HCT116 (cell line): ENCODE data around the gene LRFN3. TPM values are rescaled to one million over a fixed set of nuclear protein-coding genes. Genes with fewer than 3 reads are reported as not detected.

Experiments used
- ATAC-seq: fragments of 200-7000 bp; cut with Tn5 transposase; 2 replicates; pipeline ENCODE4 v1.9.1; 2020; ENCODE audit warnings: mild to moderate bottlenecking, moderate library complexity
- BruUV-seq: library from RNA; stranded (reverse); fragments of 400-500 nt; replicated peaks from 2 replicates; lab custom pipeline; 2021; lab: Mats Ljungman, UMichigan
- CTCF ChIA-PET: fragments of 300-600 bp; sonication (Branson Sonifier 250); formaldehyde crosslinking; loops from one replicate; lab custom pipeline; 2021; ENCODE audit warnings: antibody characterized with exemption; lab: Charles Lee
- POLR2A ChIA-PET: fragments of 300-600, 350-600 bp; sonication (Branson Sonifier 250); formaldehyde crosslinking; loops from one replicate; lab custom pipeline; 2021; ENCODE audit warnings: antibody characterized with exemption; lab: Charles Lee
- RAD21 ChIA-PET, 2 experiments: fragments of 300-600 bp; sonication (Branson Sonifier 250); formaldehyde crosslinking; loops; one replicate each; lab custom pipeline; 2023; ENCODE audit warnings: low total read pairs in 2 of 2; ENCODE audit not compliant: uncharacterized antibody in 2 of 2, unreplicated experiment in 2 of 2, low non-redundant PET in 1 of 2; lab: Charles Lee
- DNase-seq: peaks from one replicate; pipeline ENCODE4 v3.0.0-alpha.2; 2010; ENCODE audit warnings: low read depth, low spot score
- H2AFZ ChIP-seq: fragments of 200-600 bp; shearing (Covaris generic), sonication (generic); 2 replicates; pipeline ENCODE4 v1.6.1; 2017; ENCODE audit warnings: low read depth, mixed run types, mixed read lengths, antibody characterized with exemption, low read length; ENCODE audit not compliant: poor library complexity, severe bottlenecking
- H3K27ac ChIP-seq: 2 replicates; pipeline ENCODE4 v1.5.1; 2012; ENCODE audit warnings: low read depth, low read length
- H3K27me3 ChIP-seq: fragments of 200-600 bp; sonication (generic); 2 replicates; pipeline ENCODE4 v1.6.1; 2016; ENCODE audit warnings: mixed run types, low read length, mixed read lengths; ENCODE audit not compliant: insufficient read depth
- H3K36me3 ChIP-seq, 2 experiments: fragments of 200-500 bp in 1 of 2; fragments of 200-600 bp in 1 of 2; sonication (Bioruptor generic) in 1 of 2; sonication (generic) in 1 of 2; 2 replicates each; pipeline versions ENCODE4 v1.5.1 to v1.6.1; 2014 to 2016; ENCODE audit warnings: low read length in 2 of 2, inconsistent platforms in 1 of 2, mixed read lengths in 1 of 2, mixed run types in 1 of 2; ENCODE audit not compliant: insufficient read depth in 2 of 2, control insufficient read depth in 1 of 2
- H3K4me1 ChIP-seq, 2 experiments: fragments of 200-600 bp in 1 of 2; sonication (generic) in 1 of 2; 2 replicates each; pipeline versions ENCODE4 v1.5.1 to v1.6.1; 2012 to 2017; ENCODE audit warnings: low read length in 2 of 2, inconsistent platforms in 1 of 2, mild to moderate bottlenecking in 1 of 2, mixed read lengths in 1 of 2, mixed run types in 1 of 2, moderate library complexity in 1 of 2; ENCODE audit not compliant: insufficient read depth in 2 of 2, control insufficient read depth in 1 of 2
- H3K4me2 ChIP-seq: fragments of 200-600 bp; sonication (generic); 2 replicates; pipeline ENCODE4 v1.6.1; 2017; ENCODE audit warnings: mixed run types, low read length, mixed read lengths
- H3K4me3 ChIP-seq, 2 experiments: fragments of 200-600 bp in 1 of 2; sonication (generic) in 1 of 2; replicated peaks in 1 of 2; 2 replicates each; pipeline ENCODE4 v1.5.1; 2011 to 2016; ENCODE audit warnings: low read length in 2 of 2, control low read depth in 1 of 2, low read depth in 1 of 2, mild to moderate bottlenecking in 1 of 2, mixed read lengths in 1 of 2, mixed run types in 1 of 2
- H3K79me2 ChIP-seq: fragments of 200-600 bp; sonication (generic); 2 replicates; pipeline ENCODE4 v1.6.1; 2017; ENCODE audit warnings: mild to moderate bottlenecking, mixed run types, low read length, moderate library complexity, mixed read lengths; ENCODE audit not compliant: insufficient read depth
- H3K9ac ChIP-seq: fragments of 200-600 bp; sonication (generic); 2 replicates; pipeline ENCODE4 v1.6.1; 2016; ENCODE audit warnings: low read length, mixed read lengths
- H3K9me2 ChIP-seq: fragments of 200-600 bp; sonication (generic), shearing (Covaris generic); 2 replicates; pipeline ENCODE4 v1.6.1; 2017; ENCODE audit warnings: mixed run types, mild to moderate bottlenecking, moderate library complexity; ENCODE audit not compliant: insufficient read depth
- H3K9me3 ChIP-seq, 2 experiments: fragments of 200-500 bp in 1 of 2; fragments of 200-600 bp in 1 of 2; sonication (Bioruptor generic) in 1 of 2; sonication (generic) in 1 of 2; 2 replicates each; pipeline ENCODE4 v1.6.1; 2014 to 2017; ENCODE audit warnings: low read length in 2 of 2, mixed read lengths in 2 of 2, inconsistent platforms in 1 of 2, low read depth in 1 of 2, mild to moderate bottlenecking in 1 of 2, mixed run types in 1 of 2, moderate library complexity in 1 of 2; ENCODE audit not compliant: control insufficient read depth in 1 of 2, insufficient read depth in 1 of 2
- H4K20me1 ChIP-seq: fragments of 200-600 bp; sonication (generic), shearing (Covaris generic); 2 replicates; pipeline ENCODE4 v1.6.1; 2017; ENCODE audit warnings: mixed run types, mild to moderate bottlenecking, moderate library complexity; ENCODE audit not compliant: insufficient read depth
- CBX3 ChIP-seq: IDR thresholded peaks from 2 replicates; pipeline ENCODE4 v1.6.1; 2012; ENCODE audit warnings: low read depth
- EZH2phosphoT487 ChIP-seq: fragments of 200-600 bp; IDR thresholded peaks from 2 replicates; pipeline ENCODE4 v1.6.1; 2018; ENCODE audit warnings: antibody characterized with exemption, borderline replicate concordance
- JUND ChIP-seq: IDR thresholded peaks from 2 replicates; pipeline ENCODE4 v1.6.1; 2012
- SP1 ChIP-seq: IDR thresholded peaks from 2 replicates; pipeline ENCODE4 v1.6.1; 2012; ENCODE audit warnings: low read depth
- TCF7L2 ChIP-seq: IDR thresholded peaks from 2 replicates; pipeline ENCODE4 v1.7.0; 2011; ENCODE audit warnings: borderline replicate concordance, inconsistent platforms; ENCODE audit not compliant: insufficient read depth, insufficient read length; ENCODE audit errors: extremely low read depth
- intact Hi-C: fragments of 100-400 bp; cut with micrococcal nuclease; formaldehyde crosslinking; loops from 2 replicates; pipeline ENCODE4 v1.10.0; 2022
- total RNA-seq: library from RNA; stranded (reverse); gene quantifications from one replicate; pipeline ENCODE4 v1.2.1, GENCODE V29; 2021; ENCODE audit not compliant: unreplicated experiment
- TF ChIP-seq, protein P1 (sequence below), 3 experiments: fragments of 200-600 bp in 1 of 3; sonication (generic) in 1 of 3; IDR thresholded peaks in 2 of 3; conservative IDR thresholded peaks in 1 of 3; 2 replicates each; pipeline ENCODE4 v1.5.1; 2012 to 2017; ENCODE audit warnings: low read depth in 2 of 3, low read length in 2 of 3, antibody characterized with exemption in 1 of 3, borderline replicate concordance in 1 of 3, control low read depth in 1 of 3, mild to moderate bottlenecking in 1 of 3, mixed read lengths in 1 of 3, mixed run types in 1 of 3, moderate library complexity in 1 of 3; ENCODE audit not compliant: insufficient read depth in 1 of 3
- TF ChIP-seq, protein P2 (sequence below): IDR thresholded peaks from 2 replicates; pipeline ENCODE4 v1.6.1; 2012; ENCODE audit warnings: low read depth
- TF ChIP-seq, protein P3 (sequence below): IDR thresholded peaks from 2 replicates; pipeline ENCODE4 v1.6.1; 2011; ENCODE audit warnings: mild to moderate bottlenecking, low read length, moderate library complexity; ENCODE audit not compliant: insufficient replicate concordance; ENCODE audit errors: extremely low read depth

Gene LRFN3
- total RNA-seq, 1 experiment from 2014 or later = 18.8 TPM

DNA sequence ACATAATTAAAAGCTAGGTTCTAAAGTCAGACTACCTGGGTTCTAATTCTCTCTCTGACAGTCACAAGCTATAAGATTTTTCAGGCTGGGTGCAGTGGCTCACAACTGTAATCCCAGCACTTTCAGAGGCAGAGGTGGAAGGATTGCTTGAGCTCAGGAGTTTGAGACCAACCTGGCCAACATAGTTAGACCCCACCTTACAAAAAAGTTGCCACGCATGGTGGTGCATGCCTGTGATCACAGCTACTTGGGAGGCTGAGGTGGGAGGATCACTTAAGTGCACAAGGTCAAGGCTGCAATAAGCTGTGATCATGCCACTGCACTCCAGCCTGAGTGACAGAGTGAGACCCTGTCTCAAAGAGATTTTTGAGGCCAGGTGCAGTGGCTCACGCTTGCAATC, 41.8 kb upstream of the LRFN3 start:
- RAD21 ChIA-PET = no interaction called here
- POLR2A ChIA-PET = no interaction called here

More for the DNA sequence above, 41.8 kb upstream of the LRFN3 start:
- Histone ChIP-seq H3K27me3 (no peaks in the 10 kb centered on the region), H3K36me3 (peaks cover 26 to 48% of the 10 kb centered on the region in 2 experiments; a peak in 3 of 4 replicates), H3K9me3 (no peaks in the 10 kb centered on the region), H3K27ac (no peak overlapping the region), H3K4me1 (peaks cover 5 to 11% of the 10 kb centered on the region in 2 experiments; a peak in 3 of 4 replicates), H3K79me2 (peaks cover 27% of the 10 kb centered on the region)
- no TSS peak for BruUV-seq
- TF ChIP-seq SP1 (no peak), CBX3 (no peak), JUND (no peak), TCF7L2 (no peak), EZH2phosphoT487 (no peak)
- TF ChIP-seq, protein P1, sequence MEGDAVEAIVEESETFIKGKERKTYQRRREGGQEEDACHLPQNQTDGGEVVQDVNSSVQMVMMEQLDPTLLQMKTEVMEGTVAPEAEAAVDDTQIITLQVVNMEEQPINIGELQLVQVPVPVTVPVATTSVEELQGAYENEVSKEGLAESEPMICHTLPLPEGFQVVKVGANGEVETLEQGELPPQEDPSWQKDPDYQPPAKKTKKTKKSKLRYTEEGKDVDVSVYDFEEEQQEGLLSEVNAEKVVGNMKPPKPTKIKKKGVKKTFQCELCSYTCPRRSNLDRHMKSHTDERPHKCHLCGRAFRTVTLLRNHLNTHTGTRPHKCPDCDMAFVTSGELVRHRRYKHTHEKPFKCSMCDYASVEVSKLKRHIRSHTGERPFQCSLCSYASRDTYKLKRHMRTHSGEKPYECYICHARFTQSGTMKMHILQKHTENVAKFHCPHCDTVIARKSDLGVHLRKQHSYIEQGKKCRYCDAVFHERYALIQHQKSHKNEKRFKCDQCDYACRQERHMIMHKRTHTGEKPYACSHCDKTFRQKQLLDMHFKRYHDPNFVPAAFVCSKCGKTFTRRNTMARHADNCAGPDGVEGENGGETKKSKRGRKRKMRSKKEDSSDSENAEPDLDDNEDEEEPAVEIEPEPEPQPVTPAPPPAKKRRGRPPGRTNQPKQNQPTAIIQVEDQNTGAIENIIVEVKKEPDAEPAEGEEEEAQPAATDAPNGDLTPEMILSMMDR (IDR thresholded peaks at IDR 0.05 in 2 of 3, conservative IDR thresholded peaks at IDR 0.05 in 1 of 3; ENCODE audit: borderline replicate concordance in 1 of 3, insufficient read depth in 1 of 3, low read depth in 2 of 3, low read length in 2 of 3) = no peak
- TF ChIP-seq, protein P2, sequence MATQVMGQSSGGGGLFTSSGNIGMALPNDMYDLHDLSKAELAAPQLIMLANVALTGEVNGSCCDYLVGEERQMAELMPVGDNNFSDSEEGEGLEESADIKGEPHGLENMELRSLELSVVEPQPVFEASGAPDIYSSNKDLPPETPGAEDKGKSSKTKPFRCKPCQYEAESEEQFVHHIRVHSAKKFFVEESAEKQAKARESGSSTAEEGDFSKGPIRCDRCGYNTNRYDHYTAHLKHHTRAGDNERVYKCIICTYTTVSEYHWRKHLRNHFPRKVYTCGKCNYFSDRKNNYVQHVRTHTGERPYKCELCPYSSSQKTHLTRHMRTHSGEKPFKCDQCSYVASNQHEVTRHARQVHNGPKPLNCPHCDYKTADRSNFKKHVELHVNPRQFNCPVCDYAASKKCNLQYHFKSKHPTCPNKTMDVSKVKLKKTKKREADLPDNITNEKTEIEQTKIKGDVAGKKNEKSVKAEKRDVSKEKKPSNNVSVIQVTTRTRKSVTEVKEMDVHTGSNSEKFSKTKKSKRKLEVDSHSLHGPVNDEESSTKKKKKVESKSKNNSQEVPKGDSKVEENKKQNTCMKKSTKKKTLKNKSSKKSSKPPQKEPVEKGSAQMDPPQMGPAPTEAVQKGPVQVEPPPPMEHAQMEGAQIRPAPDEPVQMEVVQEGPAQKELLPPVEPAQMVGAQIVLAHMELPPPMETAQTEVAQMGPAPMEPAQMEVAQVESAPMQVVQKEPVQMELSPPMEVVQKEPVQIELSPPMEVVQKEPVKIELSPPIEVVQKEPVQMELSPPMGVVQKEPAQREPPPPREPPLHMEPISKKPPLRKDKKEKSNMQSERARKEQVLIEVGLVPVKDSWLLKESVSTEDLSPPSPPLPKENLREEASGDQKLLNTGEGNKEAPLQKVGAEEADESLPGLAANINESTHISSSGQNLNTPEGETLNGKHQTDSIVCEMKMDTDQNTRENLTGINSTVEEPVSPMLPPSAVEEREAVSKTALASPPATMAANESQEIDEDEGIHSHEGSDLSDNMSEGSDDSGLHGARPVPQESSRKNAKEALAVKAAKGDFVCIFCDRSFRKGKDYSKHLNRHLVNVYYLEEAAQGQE = no peak
- TF ChIP-seq, protein P3, sequence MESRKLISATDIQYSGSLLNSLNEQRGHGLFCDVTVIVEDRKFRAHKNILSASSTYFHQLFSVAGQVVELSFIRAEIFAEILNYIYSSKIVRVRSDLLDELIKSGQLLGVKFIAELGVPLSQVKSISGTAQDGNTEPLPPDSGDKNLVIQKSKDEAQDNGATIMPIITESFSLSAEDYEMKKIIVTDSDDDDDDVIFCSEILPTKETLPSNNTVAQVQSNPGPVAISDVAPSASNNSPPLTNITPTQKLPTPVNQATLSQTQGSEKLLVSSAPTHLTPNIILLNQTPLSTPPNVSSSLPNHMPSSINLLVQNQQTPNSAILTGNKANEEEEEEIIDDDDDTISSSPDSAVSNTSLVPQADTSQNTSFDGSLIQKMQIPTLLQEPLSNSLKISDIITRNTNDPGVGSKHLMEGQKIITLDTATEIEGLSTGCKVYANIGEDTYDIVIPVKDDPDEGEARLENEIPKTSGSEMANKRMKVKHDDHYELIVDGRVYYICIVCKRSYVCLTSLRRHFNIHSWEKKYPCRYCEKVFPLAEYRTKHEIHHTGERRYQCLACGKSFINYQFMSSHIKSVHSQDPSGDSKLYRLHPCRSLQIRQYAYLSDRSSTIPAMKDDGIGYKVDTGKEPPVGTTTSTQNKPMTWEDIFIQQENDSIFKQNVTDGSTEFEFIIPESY = no peak
- TF ChIP-seq, all 23 proteins: peak for 0
- intact Hi-C loops = no loop called here
- H2AFZ ChIP-seq = no peak overlapping the region
- CTCF ChIA-PET = no interaction called here
- H3K4me2 ChIP-seq = no peak overlapping the region
- H4K20me1 ChIP-seq = no peaks in the 10 kb centered on the region
- DNase-seq (no peak), ATAC-seq (no peak)
- H3K9ac ChIP-seq = no peak overlapping the region
- H3K4me3 ChIP-seq = no peak overlapping the region
- H3K9me2 ChIP-seq = no peaks in the 10 kb centered on the region
